Liver (tissue), 3 donors: ENCODE results near the gene KSR2.

Experiments
- ATF3 ChIP-seq: IDR thresholded peaks from 2 replicates; pipeline ENCODE4 v1.6.1; 2016; ENCODE audit warnings: antibody characterized with exemption
- CTCF ChIP-seq: fragments of 150-350 bp; IDR thresholded peaks from 2 replicates; pipeline ENCODE4 v1.5.1; 2017; ENCODE audit warnings: improper control_type of control experiment, low read depth, low read length; ENCODE audit not compliant: missing input control
- EGR1 ChIP-seq, 2 donors: IDR thresholded peaks; 2 replicates each; pipeline ENCODE4 v1.6.1; 2016 to 2018; ENCODE audit warnings: antibody characterized with exemption in 2 of 2, low read depth in 2 of 2
- FOXA1 ChIP-seq: IDR thresholded peaks from 2 replicates; pipeline ENCODE4 v1.6.1; 2016; ENCODE audit warnings: antibody characterized with exemption
- HNF4G ChIP-seq: IDR thresholded peaks from 2 replicates; pipeline ENCODE4 v1.6.1; 2016; ENCODE audit warnings: antibody characterized with exemption
- JUND ChIP-seq, 2 donors: IDR thresholded peaks; 2 replicates each; pipeline ENCODE4 v1.6.1; 2016; ENCODE audit warnings: antibody characterized with exemption in 2 of 2
- MAX ChIP-seq: IDR thresholded peaks from 2 replicates; pipeline ENCODE4 v1.6.1; 2016; ENCODE audit warnings: antibody characterized with exemption
- RAD21 ChIP-seq, 2 donors: IDR thresholded peaks; 2 replicates each; pipeline ENCODE4 v1.6.1; 2016; ENCODE audit warnings: antibody characterized with exemption in 2 of 2, mild to moderate bottlenecking in 2 of 2
- REST ChIP-seq: IDR thresholded peaks from 2 replicates; pipeline ENCODE4 v1.6.1; 2016; ENCODE audit warnings: antibody characterized with exemption, mild to moderate bottlenecking
- RXRA ChIP-seq, 2 donors: IDR thresholded peaks; 2 replicates each; pipeline ENCODE4 v1.6.1; 2017 to 2018; ENCODE audit warnings: antibody characterized with exemption in 2 of 2, mild to moderate bottlenecking in 1 of 2
- TAF1 ChIP-seq: conservative IDR thresholded peaks from 2 replicates; pipeline ENCODE4 v1.6.1; 2016; ENCODE audit warnings: antibody characterized with exemption, mild to moderate bottlenecking
- YY1 ChIP-seq: IDR thresholded peaks from 2 replicates; pipeline ENCODE4 v1.6.1; 2016; ENCODE audit warnings: antibody characterized with exemption, mild to moderate bottlenecking
- donor health status: healthy.
- donor health status: healthy.

- TF ChIP-seq EGR1 (IDR thresholded peaks at IDR 0.05; ENCODE audit: low read depth in 2 of 2) (no peak), CTCF (no peak), FOXA1 (no peak), RAD21 (IDR thresholded peaks at IDR 0.05) (no peak), TAF1 (no peak), JUND (IDR thresholded peaks at IDR 0.05) (no peak), HNF4G (no peak), RXRA (IDR thresholded peaks at IDR 0.05) (no peak), REST (no peak), YY1 (no peak), ATF3 (no peak), MAX (no peak)
Measured at GRCh38 chr12:117580015-117580717, 388.6 kb downstream of the KSR2 start.
